Loucy (cell line): ENCODE measurements around the gene ZDHHC13.

Source experiments
- CTCF ChIP-seq: fragments of 200-600 bp; sonication (generic); conservative IDR thresholded peaks from 2 replicates; pipeline ENCODE4 v1.5.1; 2014; ENCODE audit warnings: mild to moderate bottlenecking, antibody characterized with exemption, low read length
- EZH2phosphoT487 ChIP-seq: fragments of 200-600 bp; IDR thresholded peaks from 2 replicates; pipeline ENCODE4 v1.6.1; 2018; ENCODE audit warnings: antibody characterized with exemption, mild to moderate bottlenecking, moderate library complexity, borderline replicate concordance

- TF ChIP-seq CTCF (no peak), EZH2phosphoT487 (no peak)
Observed at GRCh38 chr11:19145319-19145718, 28.4 kb downstream of the ZDHHC13 start.
